HG03025 (cell line): ENCODE results near the gene DCAF15.

Source experiments
- ATAC-seq: cut with Tn5 transposase; IDR thresholded peaks from one replicate; pipeline ENCODE4 v1.9.1; 2021; ENCODE audit warnings: mild to moderate bottlenecking, moderate library complexity; ENCODE audit not compliant: unreplicated experiment, low FRiP score

Gene DCAF15

GRCh38 chr19:14006766-14007562 lies 54.7 kb downstream of the DCAF15 start:
- peak; percentile 36 for ATAC-seq
